Smooth muscle cell (in vitro differentiated cells): ENCODE results near the gene KRTAP15-1. TPM values are rescaled to one million over a fixed set of nuclear protein-coding genes. Genes with fewer than 3 reads are reported as not detected.

ENCODE experiments used
- polyA plus RNA-seq: library from polyadenylated mRNA; unstranded; fragments of >200 nt; fragmentation: Nextera tagmentation; extraction: Ambion mirVana; gene quantifications from 2 replicates; pipeline ENCODE4 v1.2.1, GENCODE V29; 2016
- total RNA-seq: library from RNA; depleted of rRNA; stranded (reverse); fragments of >200 nt; gene quantifications from 2 replicates; pipeline ENCODE4 v1.2.3, GENCODE V29; 2014

The KRTAP15-1 gene
- total and polyA plus RNA-seq, 2 experiments from 2014 or later = not detected

Other genes with a start within 250 kb of the KRTAP15-1 start
- not detected in 2 replicates for gene CLDN8, start 224.2 kb upstream of the KRTAP15-1 start, total RNA-seq
- not detected in 2 replicates for gene CLDN8, start 224.2 kb upstream of the KRTAP15-1 start, polyA plus RNA-seq
- not detected in 2 replicates for gene KRTAP24-1, start 157.3 kb upstream of the KRTAP15-1 start, total RNA-seq
- not detected in 2 replicates for gene KRTAP24-1, start 157.3 kb upstream of the KRTAP15-1 start, polyA plus RNA-seq
- not detected in 2 replicates for gene KRTAP25-1, start 150.8 kb upstream of the KRTAP15-1 start, total RNA-seq
- gene KRTAP25-1, start 150.8 kb upstream of the KRTAP15-1 start, polyA plus RNA-seq = not detected in 2 replicates
- gene KRTAP26-1, start 120.0 kb upstream of the KRTAP15-1 start, total RNA-seq = not detected in 2 replicates
- not detected in 2 replicates for gene KRTAP26-1, start 120.0 kb upstream of the KRTAP15-1 start, polyA plus RNA-seq
- gene KRTAP27-1, start 102.6 kb upstream of the KRTAP15-1 start, total RNA-seq = not detected in 2 replicates
- not detected in 2 replicates for gene KRTAP27-1, start 102.6 kb upstream of the KRTAP15-1 start, polyA plus RNA-seq
- gene KRTAP23-1, start 91.7 kb upstream of the KRTAP15-1 start, total RNA-seq = not detected in 2 replicates
- gene KRTAP23-1, start 91.7 kb upstream of the KRTAP15-1 start, polyA plus RNA-seq = not detected in 2 replicates
- not detected in 2 replicates for gene KRTAP13-2, start 68.0 kb upstream of the KRTAP15-1 start, total RNA-seq
- gene KRTAP13-2, start 68.0 kb upstream of the KRTAP15-1 start, polyA plus RNA-seq = not detected in 2 replicates
- not detected in 2 replicates for gene KRTAP13-1, start 44.2 kb upstream of the KRTAP15-1 start, total RNA-seq
- not detected in 2 replicates for gene KRTAP13-1, start 44.2 kb upstream of the KRTAP15-1 start, polyA plus RNA-seq
- not detected in 2 replicates for gene KRTAP13-3, start 14.3 kb upstream of the KRTAP15-1 start, total RNA-seq
- gene KRTAP13-3, start 14.3 kb upstream of the KRTAP15-1 start, polyA plus RNA-seq = not detected in 2 replicates
- gene KRTAP13-4, start 10.1 kb upstream of the KRTAP15-1 start, total RNA-seq = not detected in 2 replicates
- not detected in 2 replicates for gene KRTAP13-4, start 10.1 kb upstream of the KRTAP15-1 start, polyA plus RNA-seq
- 0.72 TPM in 1 of 2 replicates, not detected in the other for gene KRTAP19-1, start 40.1 kb downstream of the KRTAP15-1 start, total RNA-seq
- gene KRTAP19-1, start 40.1 kb downstream of the KRTAP15-1 start, polyA plus RNA-seq = 1.9 TPM in 1 of 2 replicates, not detected in the other
- not detected in 2 replicates for gene KRTAP19-2, start 47.2 kb downstream of the KRTAP15-1 start, total RNA-seq
- gene KRTAP19-2, start 47.2 kb downstream of the KRTAP15-1 start, polyA plus RNA-seq = not detected in 2 replicates
- not detected in 2 replicates for gene KRTAP19-3, start 51.7 kb downstream of the KRTAP15-1 start, total RNA-seq
- not detected in 2 replicates for gene KRTAP19-3, start 51.7 kb downstream of the KRTAP15-1 start, polyA plus RNA-seq
- gene KRTAP19-4, start 56.9 kb downstream of the KRTAP15-1 start, total RNA-seq = not detected in 2 replicates
- gene KRTAP19-4, start 56.9 kb downstream of the KRTAP15-1 start, polyA plus RNA-seq = not detected in 2 replicates
- not detected in 2 replicates for gene KRTAP19-5, start 61.9 kb downstream of the KRTAP15-1 start, total RNA-seq
- not detected in 2 replicates for gene KRTAP19-5, start 61.9 kb downstream of the KRTAP15-1 start, polyA plus RNA-seq
- gene KRTAP19-6, start 101.6 kb downstream of the KRTAP15-1 start, total RNA-seq = not detected in 2 replicates
- not detected in 2 replicates for gene KRTAP19-6, start 101.6 kb downstream of the KRTAP15-1 start, polyA plus RNA-seq
- gene KRTAP19-7, start 121.0 kb downstream of the KRTAP15-1 start, total RNA-seq = not detected in 2 replicates
- gene KRTAP19-7, start 121.0 kb downstream of the KRTAP15-1 start, polyA plus RNA-seq = not detected in 2 replicates
- not detected in 2 replicates for gene KRTAP22-2, start 150.1 kb downstream of the KRTAP15-1 start, total RNA-seq
- gene KRTAP22-2, start 150.1 kb downstream of the KRTAP15-1 start, polyA plus RNA-seq = not detected in 2 replicates
- not detected in 2 replicates for gene KRTAP6-3, start 152.2 kb downstream of the KRTAP15-1 start, total RNA-seq
- gene KRTAP6-3, start 152.2 kb downstream of the KRTAP15-1 start, polyA plus RNA-seq = not detected in 2 replicates
- gene KRTAP6-2, start 158.6 kb downstream of the KRTAP15-1 start, total RNA-seq = not detected in 2 replicates
- gene KRTAP6-2, start 158.6 kb downstream of the KRTAP15-1 start, polyA plus RNA-seq = not detected in 2 replicates
- not detected in 2 replicates for gene KRTAP22-1, start 160.8 kb downstream of the KRTAP15-1 start, total RNA-seq
- not detected in 2 replicates for gene KRTAP22-1, start 160.8 kb downstream of the KRTAP15-1 start, polyA plus RNA-seq
- not detected in 2 replicates for gene KRTAP6-1, start 173.7 kb downstream of the KRTAP15-1 start, total RNA-seq
- not detected in 2 replicates for gene KRTAP6-1, start 173.7 kb downstream of the KRTAP15-1 start, polyA plus RNA-seq
- not detected in 2 replicates for gene KRTAP20-1, start 176.2 kb downstream of the KRTAP15-1 start, total RNA-seq
- gene KRTAP20-1, start 176.2 kb downstream of the KRTAP15-1 start, polyA plus RNA-seq = not detected in 2 replicates
- not detected in 2 replicates for gene KRTAP20-4, start 180.4 kb downstream of the KRTAP15-1 start, total RNA-seq
- not detected in 2 replicates for gene KRTAP20-4, start 180.4 kb downstream of the KRTAP15-1 start, polyA plus RNA-seq
- not detected in 2 replicates for gene KRTAP20-2, start 194.9 kb downstream of the KRTAP15-1 start, total RNA-seq
- gene KRTAP20-2, start 194.9 kb downstream of the KRTAP15-1 start, polyA plus RNA-seq = not detected in 2 replicates
- gene KRTAP20-3, start 202.6 kb downstream of the KRTAP15-1 start, total RNA-seq = not detected in 2 replicates
- not detected in 2 replicates for gene KRTAP20-3, start 202.6 kb downstream of the KRTAP15-1 start, polyA plus RNA-seq